ENCODE measurements around the gene CLIC1.

Gene CLIC1

GRCh38 chr6:31701666-31702404 is 34.5 kb downstream of the CLIC1 start:
- no peak for DNase-seq
- Histone ChIP-seq H3K4me3 (ENCODE audit: low read depth, low read length) (peak overlapping the region; percentile 84), H3K27me3 (ENCODE audit: insufficient read depth, low read depth, severe bottlenecking) (no peaks in the 10 kb centered on the region), H3K36me3 (peaks cover 37% of the 10 kb centered on the region), H3K27ac (no peak overlapping the region; the same call in 1 of the 2 replicates), H3K9me3 (ENCODE audit: severe bottlenecking) (no peaks in the 10 kb centered on the region)
- no peak for TF ChIP-seq CTCF (IDR thresholded peaks at IDR 0.05; ENCODE audit: low read depth, low read length)

GRCh38 chr6:31700740-31701401 is 35.5 kb downstream of the CLIC1 start:
- DNase-seq = no peak
- no peak overlapping the region for H3K4me3 ChIP-seq (ENCODE audit: low read depth, low read length)
- no peaks in the 10 kb centered on the region for H3K9me3 ChIP-seq (ENCODE audit: severe bottlenecking)
- H3K27me3 ChIP-seq (ENCODE audit: insufficient read depth, low read depth, severe bottlenecking) = no peaks in the 10 kb centered on the region
- H3K27ac ChIP-seq = no peak overlapping the region
- peaks cover 46% of the 10 kb centered on the region for H3K36me3 ChIP-seq
- no peak for TF ChIP-seq CTCF (IDR thresholded peaks at IDR 0.05; ENCODE audit: low read depth, low read length)

GRCh38 chr6:31697555-31697954 is 38.8 kb downstream of the CLIC1 start:
- no peaks in the 10 kb centered on the region for H3K27me3 ChIP-seq (ENCODE audit: insufficient read depth, low read depth, severe bottlenecking)
- H3K36me3 ChIP-seq = peaks cover 72% of the 10 kb centered on the region
- H3K27ac ChIP-seq = no peak overlapping the region
- no peaks in the 10 kb centered on the region for H3K9me3 ChIP-seq (ENCODE audit: severe bottlenecking)
- TF ChIP-seq CTCF (IDR thresholded peaks at IDR 0.05; ENCODE audit: low read depth, low read length) = no peak
- DNase-seq = no peak
- H3K4me3 ChIP-seq (ENCODE audit: low read depth, low read length) = no peak overlapping the region

GRCh38 chr6:31693535-31693934 is 42.8 kb downstream of the CLIC1 start:
- no peak for DNase-seq
- Histone ChIP-seq H3K36me3 (peaks cover 76% of the 10 kb centered on the region), H3K27ac (no peak overlapping the region), H3K4me3 (ENCODE audit: low read depth, low read length) (no peak overlapping the region), H3K9me3 (ENCODE audit: severe bottlenecking) (no peaks in the 10 kb centered on the region), H3K27me3 (ENCODE audit: insufficient read depth, low read depth, severe bottlenecking) (no peaks in the 10 kb centered on the region)
- no peak for TF ChIP-seq CTCF (IDR thresholded peaks at IDR 0.05; ENCODE audit: low read depth, low read length)

GRCh38 chr6:31692886-31693285 is 43.4 kb downstream of the CLIC1 start:
- TF ChIP-seq CTCF (IDR thresholded peaks at IDR 0.05; ENCODE audit: low read depth, low read length) = no peak
- H3K4me3 ChIP-seq (ENCODE audit: low read depth, low read length) = no peak overlapping the region
- H3K36me3 ChIP-seq = peaks cover 79% of the 10 kb centered on the region
- H3K27me3 ChIP-seq (ENCODE audit: insufficient read depth, low read depth, severe bottlenecking) = no peaks in the 10 kb centered on the region
- H3K9me3 ChIP-seq (ENCODE audit: severe bottlenecking) = no peaks in the 10 kb centered on the region
- no peak overlapping the region for H3K27ac ChIP-seq
- no peak for DNase-seq
